Activated naive CD4-positive, alpha-beta T cell (primary cell): ENCODE measurements around the gene RPL37A.
"Not testable (repeated sequence)": the region's sequence is repeated elsewhere in the genome, so short reads cannot be mapped to it uniquely, and the experiment has no call there.

ENCODE experiments used
- DNase-seq, 4 experiments: peaks; one replicate each; lab custom pipeline; 2025; lab: John Stamatoyannopoulos, UW

Gene RPL37A

GRCh38 chr2:216517447-216518225, 19.0 kb downstream of the RPL37A start:
- no peak for DNase-seq

GRCh38 chr2:216518566-216519119, 20.0 kb downstream of the RPL37A start:
- not testable (repeated sequence) for DNase-seq

- DNase-seq = no peak
Observed at GRCh38 chr2:216519154-216519762, 20.6 kb downstream of the RPL37A start.

- no peak for DNase-seq
Observed at GRCh38 chr2:216520112-216520511, 21.5 kb downstream of the RPL37A start.

- no peak for DNase-seq
Observed at GRCh38 chr2:216522892-216523502, 24.4 kb downstream of the RPL37A start.

GRCh38 chr2:216525972-216526371, 27.3 kb downstream of the RPL37A start:
- DNase-seq = no peak

GRCh38 chr2:216526939-216527338, 28.3 kb downstream of the RPL37A start:
- no peak for DNase-seq

- DNase-seq = no peak
Observed at GRCh38 chr2:216527600-216527999, 29.0 kb downstream of the RPL37A start.

- no peak for DNase-seq
Observed at GRCh38 chr2:216532562-216532961, 33.9 kb downstream of the RPL37A start.

GRCh38 chr2:216533609-216534008, 35.0 kb downstream of the RPL37A start:
- DNase-seq = no peak

- no peak for DNase-seq
Observed at GRCh38 chr2:216534809-216535208, 36.2 kb downstream of the RPL37A start.

- DNase-seq = no peak
Observed at GRCh38 chr2:216535454-216535995, 36.9 kb downstream of the RPL37A start.

GRCh38 chr2:216536734-216537210, 38.1 kb downstream of the RPL37A start:
- no peak for DNase-seq

- DNase-seq = no peak
Observed at GRCh38 chr2:216537366-216537765, 38.7 kb downstream of the RPL37A start.

- no peak for DNase-seq
Observed at GRCh38 chr2:216538538-216538937, 39.9 kb downstream of the RPL37A start.

GRCh38 chr2:216539120-216539519, 40.5 kb downstream of the RPL37A start:
- DNase-seq = no peak

- DNase-seq = no peak
Observed at GRCh38 chr2:216539791-216540241, 41.2 kb downstream of the RPL37A start.

GRCh38 chr2:216540920-216541319, 42.3 kb downstream of the RPL37A start:
- DNase-seq = no peak

- no peak for DNase-seq
Observed at GRCh38 chr2:216541505-216541904, 42.9 kb downstream of the RPL37A start.

GRCh38 chr2:216545359-216545758, 46.7 kb downstream of the RPL37A start:
- no peak for DNase-seq

- no peak for DNase-seq
Observed at GRCh38 chr2:216546241-216546640, 47.6 kb downstream of the RPL37A start.

- DNase-seq = no peak
Observed at GRCh38 chr2:216546641-216547403, 48.2 kb downstream of the RPL37A start.
